Stimulated activated naive CD8-positive, alpha-beta T cell treated with anti-CD3 and anti-CD28 coated beads, Interleukin-15, Interleukin-2, amounts not matched to agents 100 ng/mL and 50 ng/mL, for 24 hours (primary cell): ENCODE results near the gene ALG9.
"Not testable (repeated sequence)": the region's sequence is repeated elsewhere in the genome, so short reads cannot be mapped to it uniquely, and the experiment has no call there.

Experiments used
- H3K27ac Mint-ChIP-seq: one replicate; pipeline ENCODE4 v1.8.0; 2021; ENCODE audit warnings: mild to moderate bottlenecking, mixed read lengths
- H3K27me3 Mint-ChIP-seq: one replicate; pipeline ENCODE4 v1.8.0; 2021; ENCODE audit warnings: mixed read lengths
- H3K36me3 Mint-ChIP-seq: one replicate; pipeline ENCODE4 v1.8.0; 2021; ENCODE audit warnings: low read depth, mixed read lengths
- H3K4me1 Mint-ChIP-seq: one replicate; pipeline ENCODE4 v1.8.0; 2021; ENCODE audit warnings: low read depth, mixed read lengths
- H3K4me3 Mint-ChIP-seq: one replicate; pipeline ENCODE4 v1.8.0; 2021; ENCODE audit warnings: mild to moderate bottlenecking, mixed read lengths
- H3K9me3 Mint-ChIP-seq: one replicate; pipeline ENCODE4 v1.8.0; 2021; ENCODE audit warnings: mixed read lengths

Gene ALG9

DNA sequence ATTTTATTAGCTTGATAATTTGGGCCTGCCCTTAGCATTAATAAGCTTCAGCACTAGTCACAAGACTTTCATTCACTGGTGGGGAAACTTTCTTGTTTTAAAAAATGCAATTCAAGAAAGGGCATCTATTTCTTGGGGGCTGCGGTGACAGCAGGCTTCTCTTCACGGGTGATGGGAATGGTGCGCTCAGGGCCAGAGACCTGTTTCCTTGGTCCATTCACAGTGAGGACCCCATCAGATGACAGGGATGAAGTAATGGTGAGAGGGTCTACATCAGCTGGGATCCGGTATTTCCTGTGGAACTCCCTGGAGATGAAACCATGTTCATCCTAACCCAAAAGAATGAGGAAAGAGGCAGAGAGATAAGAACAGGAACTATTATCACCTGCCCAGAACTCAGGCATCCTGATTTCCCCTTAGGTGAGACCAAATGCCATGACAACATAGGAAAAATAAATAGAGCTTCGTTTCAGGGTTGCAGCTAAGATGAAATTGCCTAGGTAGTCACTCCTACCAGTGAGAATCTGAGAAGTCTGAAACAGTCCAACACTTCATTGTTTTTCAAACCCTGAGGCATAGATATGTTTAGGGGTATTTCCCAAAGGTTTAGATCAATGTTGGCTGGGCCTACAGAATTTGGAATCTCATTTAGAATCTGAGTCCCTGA is 37.4 kb upstream of the ALG9 start:
- Mint-ChIP-seq H3K9me3 (peaks cover 6% of the 10 kb centered on the region), H3K4me1 (no peaks in the 10 kb centered on the region), H3K27me3 (peaks cover 34% of the 10 kb centered on the region), H3K27ac (no peak overlapping the region), H3K4me3 (no peak overlapping the region), H3K36me3 (no peaks in the 10 kb centered on the region)

DNA sequence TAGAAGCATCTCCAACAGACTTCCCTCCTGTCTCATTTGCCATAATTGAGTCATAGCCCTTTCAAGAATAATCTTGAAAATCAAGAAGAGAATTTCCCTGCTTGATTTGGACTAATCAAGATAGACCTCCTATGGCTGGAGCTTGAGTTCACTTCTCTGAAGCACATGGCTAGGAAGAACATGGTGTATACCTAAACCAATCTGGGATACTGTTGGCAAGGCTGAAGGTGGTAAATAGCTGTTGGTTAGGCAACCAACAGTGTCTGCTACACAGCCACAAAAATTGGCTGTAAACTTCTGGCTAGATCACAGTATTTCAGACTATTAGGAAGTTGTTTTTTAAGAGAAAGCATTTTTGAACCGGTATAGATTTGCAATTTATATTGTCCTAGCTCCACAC is 35.3 kb upstream of the ALG9 start:
- Mint-ChIP-seq H3K9me3 (peaks cover 6% of the 10 kb centered on the region), H3K36me3 (no peaks in the 10 kb centered on the region), H3K4me3 (no peak overlapping the region), H3K27me3 (peaks cover 27% of the 10 kb centered on the region), H3K4me1 (no peaks in the 10 kb centered on the region), H3K27ac (no peak overlapping the region)

DNA sequence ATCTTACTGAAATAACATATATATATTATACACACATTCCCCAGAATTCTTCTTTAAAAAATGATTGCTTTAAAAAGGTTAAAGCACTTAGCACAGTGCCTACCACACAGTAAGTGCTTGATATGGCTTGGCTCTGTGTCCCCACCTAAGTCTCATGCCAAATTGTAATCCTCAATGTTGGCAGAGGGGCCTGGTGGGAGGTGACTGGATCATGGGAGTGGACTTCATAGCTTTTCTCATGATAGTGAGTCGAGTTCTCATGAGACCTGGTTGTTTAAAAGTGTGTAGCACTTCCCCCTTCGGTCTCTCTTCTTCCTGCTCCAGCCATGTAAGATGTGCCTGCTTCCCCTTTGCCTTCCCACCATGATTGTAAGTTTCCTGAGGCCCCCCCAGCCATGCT is 34.0 kb upstream of the ALG9 start:
- H3K36me3 Mint-ChIP-seq, result no peaks in the 10 kb centered on the region
- no peaks in the 10 kb centered on the region for H3K4me1 Mint-ChIP-seq
- H3K4me3 Mint-ChIP-seq, result no peak overlapping the region
- H3K27ac Mint-ChIP-seq, result no peak overlapping the region
- peaks cover 6% of the 10 kb centered on the region for H3K9me3 Mint-ChIP-seq
- peaks cover 16% of the 10 kb centered on the region for H3K27me3 Mint-ChIP-seq

DNA sequence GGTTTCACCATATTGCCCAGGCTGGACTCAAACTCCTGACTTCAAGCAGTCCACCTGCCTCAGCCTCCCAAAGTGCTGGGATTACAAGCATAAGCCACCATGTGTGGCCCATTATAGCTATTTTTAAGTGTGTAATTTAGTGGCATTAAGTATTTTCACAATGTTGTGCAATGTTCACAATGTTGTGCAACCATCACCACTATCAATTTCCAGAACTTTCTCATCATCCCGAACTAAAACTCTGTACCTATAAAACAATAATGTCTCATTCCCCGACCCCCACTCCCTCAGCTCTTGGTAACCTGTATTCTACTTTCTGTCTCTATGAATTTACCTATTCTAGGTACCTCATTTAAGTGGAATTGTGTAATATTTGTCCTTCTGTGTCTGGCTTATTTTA is 15.5 kb upstream of the ALG9 start:
- Mint-ChIP-seq H3K36me3 (peaks cover 14% of the 10 kb centered on the region), H3K9me3 (no peaks in the 10 kb centered on the region), H3K27ac (no peak overlapping the region), H3K27me3 (no peaks in the 10 kb centered on the region), H3K4me1 (no peaks in the 10 kb centered on the region), H3K4me3 (no peak overlapping the region)

DNA sequence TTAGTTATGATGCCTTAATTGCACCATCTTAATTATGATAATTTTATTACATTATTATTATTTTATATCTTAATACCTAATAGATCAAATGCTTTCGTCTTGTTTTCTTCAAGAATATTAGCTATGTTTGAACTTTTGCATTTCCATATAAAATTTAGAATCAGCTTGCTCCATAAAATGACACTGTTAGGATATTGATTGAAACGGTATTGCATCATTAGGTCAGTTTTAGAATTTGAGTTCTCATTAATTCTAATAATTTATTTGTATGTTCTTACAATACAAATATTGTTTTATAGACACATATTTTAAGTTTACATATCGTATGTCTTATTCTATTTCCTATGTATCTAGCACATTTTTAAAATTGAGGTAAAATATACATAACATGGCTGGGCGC is 14.7 kb upstream of the ALG9 start:
- no peaks in the 10 kb centered on the region for H3K9me3 Mint-ChIP-seq
- H3K36me3 Mint-ChIP-seq, result peaks cover 14% of the 10 kb centered on the region
- no peak overlapping the region for H3K27ac Mint-ChIP-seq
- H3K4me1 Mint-ChIP-seq, result no peaks in the 10 kb centered on the region
- no peaks in the 10 kb centered on the region for H3K27me3 Mint-ChIP-seq
- H3K4me3 Mint-ChIP-seq, result no peak overlapping the region

DNA sequence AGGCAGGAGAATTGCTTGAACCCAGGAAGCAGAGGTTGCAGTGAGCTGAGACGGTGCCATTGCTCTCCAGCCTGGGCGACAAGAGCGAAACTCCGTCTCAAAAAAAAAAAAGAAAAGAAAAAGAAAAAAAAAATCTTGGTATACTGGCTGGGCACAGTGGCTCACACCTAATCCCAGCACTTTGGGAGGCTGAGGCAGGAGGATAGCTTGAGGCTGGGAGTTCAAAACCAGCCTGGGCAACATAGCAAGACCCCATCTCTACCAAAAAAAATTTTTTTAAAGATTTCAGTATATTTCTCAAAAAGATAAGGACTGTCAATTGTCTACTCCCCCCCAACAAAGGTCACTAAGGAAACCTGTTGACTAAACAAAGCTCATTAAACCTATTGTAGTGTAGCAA is 13.7 kb upstream of the ALG9 start:
- H3K27me3 Mint-ChIP-seq, H3K27ac Mint-ChIP-seq, H3K4me1 Mint-ChIP-seq, H3K4me3 Mint-ChIP-seq, H3K9me3 Mint-ChIP-seq: not testable (repeated sequence)
- peaks cover 14% of the 10 kb centered on the region for H3K36me3 Mint-ChIP-seq

DNA sequence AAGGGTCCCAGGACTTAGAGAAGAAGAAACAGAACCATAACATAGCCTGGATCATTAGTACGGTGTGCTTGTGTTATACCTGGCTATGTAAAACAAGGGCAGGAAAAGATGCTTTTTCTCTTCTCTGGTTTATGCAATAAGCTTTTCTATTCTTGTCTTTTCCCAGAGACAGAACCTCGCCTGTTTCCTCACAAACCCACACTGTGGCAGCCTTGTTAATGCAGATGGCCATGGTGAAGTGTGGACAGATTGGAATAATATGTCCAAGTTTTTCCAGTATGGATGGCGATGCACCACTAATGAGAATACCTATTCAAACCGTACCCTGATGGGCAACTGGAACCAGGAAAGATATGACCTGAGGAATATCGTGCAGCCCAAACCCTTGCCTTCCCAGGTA is 10.8 kb upstream of the ALG9 start:
- Mint-ChIP-seq H3K27me3 (no peaks in the 10 kb centered on the region), H3K27ac (no peak overlapping the region), H3K4me3 (no peak overlapping the region), H3K9me3 (no peaks in the 10 kb centered on the region), H3K36me3 (peaks cover 21% of the 10 kb centered on the region), H3K4me1 (peaks cover 23% of the 10 kb centered on the region)

DNA sequence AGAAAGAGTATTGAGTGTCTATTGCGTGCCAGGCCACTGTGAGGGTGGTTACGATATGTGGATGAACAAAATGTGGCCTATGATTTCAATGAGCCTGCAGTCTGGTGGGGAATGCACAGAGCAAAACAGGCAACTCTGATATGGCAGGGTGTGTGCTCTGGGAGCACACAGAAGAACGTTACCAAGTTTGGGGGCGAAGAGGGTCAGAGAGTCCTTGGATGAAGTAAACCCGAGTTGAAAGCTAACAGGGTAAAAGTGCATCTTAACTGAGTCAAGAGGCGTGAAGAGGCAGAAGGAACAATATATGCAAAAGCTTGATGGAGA is 8.2 kb upstream of the ALG9 start:
- Mint-ChIP-seq H3K9me3 (no peaks in the 10 kb centered on the region), H3K27ac (peak overlapping the region; percentile 99), H3K27me3 (no peaks in the 10 kb centered on the region), H3K36me3 (peaks cover 36% of the 10 kb centered on the region), H3K4me3 (peak overlapping the region; percentile 92), H3K4me1 (peaks cover 28% of the 10 kb centered on the region)

DNA sequence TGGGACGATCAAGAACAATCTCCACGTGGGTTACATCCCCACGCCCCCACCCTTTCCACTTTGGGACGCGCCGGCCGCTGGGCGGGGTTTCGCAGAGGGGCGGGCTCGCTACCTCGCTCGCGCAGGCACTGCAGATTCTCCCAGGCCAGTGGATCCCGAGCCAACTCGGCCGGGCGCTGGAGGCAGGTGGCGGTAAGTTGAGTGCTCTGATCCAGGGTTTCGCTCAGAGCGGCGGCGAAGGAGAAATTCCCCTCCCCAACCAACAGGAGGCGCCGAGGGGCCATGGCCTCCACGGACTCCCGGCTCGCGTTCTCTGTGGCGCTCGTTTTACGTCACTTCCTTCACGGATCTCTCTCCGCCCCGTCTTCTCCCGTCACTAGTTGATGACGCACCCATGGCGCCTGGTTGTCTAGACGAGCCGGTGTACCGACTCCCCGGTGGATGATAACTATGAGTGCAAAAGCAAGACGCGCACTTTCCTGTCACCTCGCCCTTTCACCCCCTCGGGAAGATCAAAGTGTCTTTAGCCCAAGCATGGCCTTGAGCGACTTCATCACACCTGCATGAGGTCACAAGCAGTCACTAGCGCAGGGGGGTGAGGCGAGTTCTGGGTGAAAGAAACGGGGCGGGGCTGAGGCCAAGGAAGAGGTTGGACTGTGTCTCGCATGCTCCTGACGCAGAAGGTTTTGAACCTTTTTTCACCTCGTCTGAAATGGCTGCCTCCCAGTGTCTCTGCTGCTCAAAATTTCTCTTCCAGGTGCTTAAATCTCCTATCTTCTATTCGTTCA is 7.7 kb upstream of the ALG9 start, which contains the start of the genes CFAP68 and FDXACB1:
Gene CFAP68 (plus strand): TSS at position 693 of the 788 bp plus-strand sequence. CDS start 20 bp downstream, at position 713.
Gene FDXACB1 (minus strand): TSS at position 317 of the 788 bp plus-strand sequence. CDS start 33 bp downstream, at position 284.
- Mint-ChIP-seq H3K27me3 (no peaks in the 10 kb centered on the region), H3K4me3 (peak within 1 kb of the TSS; percentile 92), H3K4me1 (peaks cover 28% of the 10 kb centered on the region), H3K27ac (peak within 1 kb of the TSS; percentile 99), H3K9me3 (no peaks in the 10 kb centered on the region), H3K36me3 (peaks cover 36% of the 10 kb centered on the region)

DNA sequence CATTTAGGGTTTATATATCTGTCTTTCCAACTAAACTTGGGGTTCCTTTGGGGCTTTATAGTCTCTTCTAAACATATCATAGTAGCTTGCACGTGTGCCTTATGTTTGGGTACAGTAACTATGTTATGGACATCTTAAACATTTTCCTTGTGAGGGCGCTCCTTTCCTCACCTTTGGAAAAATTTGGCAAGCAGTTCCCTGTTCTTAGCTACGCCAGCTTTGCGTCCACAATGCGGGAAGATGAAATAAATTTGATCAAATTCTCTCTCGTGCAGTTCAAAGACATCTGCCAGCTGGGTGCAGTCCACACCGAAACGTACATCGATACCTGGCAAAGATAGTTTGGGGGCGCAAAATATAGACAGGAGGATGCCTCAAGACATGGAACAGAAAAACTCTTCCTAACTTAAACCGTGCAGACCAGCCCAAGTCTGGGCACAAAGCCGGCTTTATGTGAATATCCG is 7.0 kb upstream of the ALG9 start:
- peaks cover 28% of the 10 kb centered on the region for H3K4me1 Mint-ChIP-seq
- H3K4me3 Mint-ChIP-seq, result peak overlapping the region; percentile 92
- H3K27me3 Mint-ChIP-seq, result no peaks in the 10 kb centered on the region
- peaks cover 32% of the 10 kb centered on the region for H3K36me3 Mint-ChIP-seq
- H3K27ac Mint-ChIP-seq, result peak overlapping the region; percentile 99
- H3K9me3 Mint-ChIP-seq, result no peaks in the 10 kb centered on the region

DNA sequence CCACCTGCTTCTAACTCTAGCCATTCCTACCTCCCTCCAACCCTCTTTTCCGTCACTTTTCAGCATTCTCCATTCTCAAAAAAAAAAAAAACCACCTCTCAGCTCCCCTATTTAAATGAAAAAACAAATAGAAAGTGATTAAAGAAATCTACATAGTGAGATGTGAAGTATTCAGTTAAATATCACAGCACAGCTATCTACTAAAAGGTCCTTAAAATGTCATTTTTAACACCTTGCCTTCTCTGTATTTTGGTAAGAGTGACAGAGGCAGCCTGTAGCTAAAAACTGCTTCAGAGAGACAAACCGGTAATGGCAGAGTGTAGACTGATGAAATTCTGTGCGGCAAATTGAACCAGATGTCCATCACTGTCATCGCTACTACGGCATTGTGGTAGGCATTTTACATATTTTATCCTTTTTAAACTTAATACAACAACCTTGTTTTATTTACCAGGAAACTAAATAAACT is 346 bp upstream of the ALG9 start:
- Mint-ChIP-seq H3K36me3 (peaks cover 33% of the 10 kb centered on the region), H3K4me3 (peak overlapping the region; percentile 93), H3K4me1 (peaks cover 15% of the 10 kb centered on the region)

DNA sequence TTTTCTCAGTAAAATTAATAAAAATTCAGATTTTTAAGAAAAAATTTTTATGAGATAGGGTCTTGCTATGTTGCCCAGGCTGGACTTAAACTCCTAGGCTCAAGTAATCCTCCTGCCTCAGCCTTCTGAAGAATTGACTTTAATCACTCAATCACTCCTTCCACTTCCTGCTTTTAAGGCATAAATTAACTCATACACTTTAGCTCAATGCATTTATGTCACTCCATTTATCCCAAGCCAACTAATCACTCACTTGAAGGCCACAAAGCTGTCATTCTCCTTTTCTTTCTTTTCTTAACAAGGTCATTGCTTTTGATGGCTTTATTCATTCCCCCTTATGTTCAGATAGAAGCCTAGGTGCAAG is 877 bp downstream of the ALG9 start:
- no peaks in the 10 kb centered on the region for H3K27me3 Mint-ChIP-seq
- no peaks in the 10 kb centered on the region for H3K9me3 Mint-ChIP-seq
- peak overlapping the region; percentile 93 for H3K4me3 Mint-ChIP-seq
- H3K27ac Mint-ChIP-seq, result peak overlapping the region; percentile 87
- H3K4me1 Mint-ChIP-seq, result peaks cover 14% of the 10 kb centered on the region
- peaks cover 38% of the 10 kb centered on the region for H3K36me3 Mint-ChIP-seq

More for the DNA sequence above, 346 bp upstream of the ALG9 start:
- H3K27ac Mint-ChIP-seq, result peak overlapping the region; percentile 86
- no peaks in the 10 kb centered on the region for H3K9me3 Mint-ChIP-seq
- no peaks in the 10 kb centered on the region for H3K27me3 Mint-ChIP-seq

DNA sequence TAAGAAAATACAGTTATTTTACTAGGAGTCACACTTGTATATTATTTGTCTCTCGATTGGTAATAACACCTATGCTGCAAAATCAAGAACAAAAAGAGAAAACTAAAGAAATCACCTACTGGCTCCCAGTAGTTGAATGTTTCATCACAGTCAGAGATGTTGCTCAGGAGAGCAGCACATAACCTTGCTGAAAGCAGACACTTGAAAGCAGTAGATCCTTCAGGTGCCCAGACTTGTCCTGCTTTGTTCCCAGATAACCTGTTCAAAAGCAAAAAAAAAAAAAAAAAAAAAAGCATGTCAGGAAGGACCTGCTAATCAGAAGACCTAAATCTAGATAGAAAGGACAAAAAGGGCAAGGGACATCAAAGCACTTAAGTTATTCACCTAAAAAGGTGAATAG is 1.3 kb downstream of the ALG9 start:
- Mint-ChIP-seq H3K9me3 (no peaks in the 10 kb centered on the region), H3K4me1 (peaks cover 14% of the 10 kb centered on the region), H3K27ac (no peak overlapping the region), H3K4me3 (peak overlapping the region; percentile 93), H3K27me3 (no peaks in the 10 kb centered on the region), H3K36me3 (peaks cover 39% of the 10 kb centered on the region)

DNA sequence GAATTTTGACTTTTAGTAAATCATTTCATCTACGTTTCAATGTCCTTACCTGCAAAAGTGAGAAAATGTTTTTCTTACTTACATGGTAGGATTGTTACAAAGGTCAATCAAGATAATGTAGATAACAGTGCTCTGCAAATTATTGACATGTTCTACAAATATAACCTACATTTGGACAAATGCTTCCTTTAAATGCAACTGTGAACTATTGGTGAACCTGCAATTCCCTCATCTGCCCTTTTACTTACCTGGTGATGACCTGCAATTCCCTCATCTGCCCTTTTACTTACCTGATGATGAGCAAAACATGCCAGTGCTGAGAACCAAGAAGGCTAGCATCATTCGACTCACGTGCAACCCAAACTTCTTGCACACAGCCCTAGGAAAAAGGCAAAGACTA is 11.1 kb downstream of the ALG9 start:
- Mint-ChIP-seq H3K36me3 (peaks cover 59% of the 10 kb centered on the region), H3K9me3 (no peaks in the 10 kb centered on the region), H3K4me1 (no peaks in the 10 kb centered on the region), H3K4me3 (no peak overlapping the region), H3K27me3 (no peaks in the 10 kb centered on the region), H3K27ac (no peak overlapping the region)

DNA sequence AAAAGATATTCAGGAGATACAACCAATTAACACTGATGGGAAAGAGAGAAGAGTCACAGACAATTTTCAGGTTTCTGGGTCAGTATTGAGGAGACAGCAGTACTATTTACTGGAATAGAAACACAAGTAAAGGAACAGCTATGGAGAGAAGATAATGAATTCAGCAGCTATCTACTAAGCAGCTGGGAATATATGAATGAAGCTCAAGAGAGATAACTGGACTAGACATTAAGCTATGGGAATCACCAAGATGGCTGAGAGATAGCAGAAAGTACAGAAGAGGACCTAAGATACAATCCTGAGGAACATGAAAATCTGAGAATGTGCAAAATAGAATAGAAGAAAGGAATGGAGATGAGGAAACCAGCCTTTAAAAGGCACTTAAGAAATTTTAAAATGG is 15.9 kb downstream of the ALG9 start:
- Mint-ChIP-seq H3K9me3 (no peaks in the 10 kb centered on the region), H3K36me3 (peaks cover 64% of the 10 kb centered on the region), H3K4me3 (no peak overlapping the region), H3K27ac (no peak overlapping the region), H3K27me3 (no peaks in the 10 kb centered on the region), H3K4me1 (no peaks in the 10 kb centered on the region)
